B cell (primary cell): ENCODE results near the gene UCN3. TPM values are rescaled to one million over a fixed set of nuclear protein-coding genes. Genes with fewer than 3 reads are reported as not detected.
"Not testable (repeated sequence)": the region's sequence is repeated elsewhere in the genome, so short reads cannot be mapped to it uniquely, and the experiment has no call there.

Experiments
- ATAC-seq: fragments of 200-7000 bp; cut with Tn5 transposase; one replicate; pipeline ENCODE4 v1.10.0; 2021; ENCODE audit warnings: low read depth, mild to moderate bottlenecking, moderate number of reproducible peaks, moderate library complexity
- CTCF ChIA-PET: fragments of 350-600 bp; sonication (Branson Sonifier 250); formaldehyde crosslinking; loops from one replicate; lab custom pipeline; 2021; ENCODE audit warnings: antibody characterized with exemption, inconsistent platforms; lab: Charles Lee
- POLR2A ChIA-PET: fragments of 350-600 bp; sonication (Branson Sonifier 250); formaldehyde crosslinking; loops from one replicate; lab custom pipeline; 2021; ENCODE audit warnings: antibody characterized with exemption; lab: Charles Lee
- DNase-seq: peaks from one replicate; pipeline ENCODE4 v3.0.0; 2013
- H2AFZ ChIP-seq: 2 replicates; pipeline ENCODE4 v1.6.1; 2012; ENCODE audit warnings: mild to moderate bottlenecking, low read depth, low read length; ENCODE audit not compliant: insufficient read depth, poor library complexity, severe bottlenecking
- H3K27ac ChIP-seq, 2 donors: 1 replicate in 1 of 2; 2 replicates in 1 of 2; pipeline ENCODE4 v1.5.1; 2012 to 2013; ENCODE audit warnings: low read length in 2 of 2, mild to moderate bottlenecking in 2 of 2, moderate library complexity in 1 of 2
- H3K27me3 ChIP-seq, 4 experiments: fragments of 200-600 bp in 1 of 4; sonication (generic) in 1 of 4; replicated peaks in 1 of 4; 1 replicate in 2 of 4; 2 replicates in 2 of 4; pipeline versions ENCODE4 v1.6.1 to v1.7.0; 2013 to 2016; ENCODE audit warnings: low read length in 3 of 4, mild to moderate bottlenecking in 2 of 4, mixed read lengths in 1 of 4, moderate library complexity in 1 of 4; ENCODE audit not compliant: insufficient read depth in 4 of 4, control insufficient read depth in 3 of 4; ENCODE audit errors: control extremely low read depth in 1 of 4
- H3K36me3 ChIP-seq, 2 experiments: replicated peaks in 1 of 2; 1 replicate in 1 of 2; 2 replicates in 1 of 2; pipeline versions ENCODE4 v1.6.1 to v1.7.1; 2013; ENCODE audit warnings: low read length in 1 of 2; ENCODE audit not compliant: insufficient read depth in 2 of 2, control insufficient read depth in 1 of 2; ENCODE audit errors: control extremely low read depth in 1 of 2, extremely low read depth in 1 of 2
- H3K4me1 ChIP-seq, 2 donors: fragments of 200-600 bp in 1 of 2; sonication (generic) in 1 of 2; 1 replicate in 1 of 2; 2 replicates in 1 of 2; pipeline versions ENCODE4 v1.5.1 to v1.6.1; 2013 to 2017; ENCODE audit warnings: low read length in 2 of 2; ENCODE audit not compliant: control insufficient read depth in 2 of 2, insufficient read depth in 2 of 2
- H3K4me2 ChIP-seq: replicated peaks from 2 replicates; pipeline ENCODE3; 2012; ENCODE audit warnings: mild to moderate bottlenecking, low read depth, low read length; ENCODE audit not compliant: poor library complexity, severe bottlenecking
- H3K4me3 ChIP-seq, 5 experiments: fragments of 200-600 bp in 1 of 5; sonication (generic) in 1 of 5; 1 replicate in 3 of 5; 2 replicates in 2 of 5; pipeline versions ENCODE4 v1.5.1 to v1.7.0; 2011 to 2016; ENCODE audit warnings: low read length in 4 of 5, mild to moderate bottlenecking in 4 of 5, low read depth in 2 of 5, control low read depth in 1 of 5, moderate library complexity in 1 of 5; ENCODE audit not compliant: insufficient read depth in 1 of 5; ENCODE audit errors: control extremely low read depth in 1 of 5, extremely low read depth in 1 of 5
- H3K79me2 ChIP-seq: fragments of 200-600 bp; sonication (generic); one replicate; pipeline ENCODE4 v1.6.0; 2016; ENCODE audit warnings: low read length; ENCODE audit not compliant: control insufficient read depth, insufficient read depth
- H3K9ac ChIP-seq: fragments of 200-600 bp; sonication (generic); 2 replicates; pipeline ENCODE4 v1.6.1; 2017; ENCODE audit warnings: mild to moderate bottlenecking, low read length, moderate library complexity
- H3K9me3 ChIP-seq, 3 donors: one replicate each; pipeline versions ENCODE4 v1.6.1 to v1.7.1; 2013; ENCODE audit warnings: low read length in 2 of 3; ENCODE audit not compliant: control insufficient read depth in 2 of 3, insufficient read depth in 1 of 3; ENCODE audit errors: control extremely low read depth in 1 of 3
- H4K20me1 ChIP-seq: 2 replicates; pipeline ENCODE4 v1.6.0; 2012; ENCODE audit warnings: mild to moderate bottlenecking, low read length; ENCODE audit not compliant: insufficient read depth, control insufficient read depth, poor library complexity, severe bottlenecking
- H3K27ac Mint-ChIP-seq: one replicate; pipeline ENCODE4 v1.8.0; 2021; ENCODE audit warnings: mixed read lengths
- H3K27me3 Mint-ChIP-seq: one replicate; pipeline ENCODE4 v1.8.0; 2021; ENCODE audit warnings: mixed read lengths
- H3K4me1 Mint-ChIP-seq: one replicate; pipeline ENCODE4 v1.8.0; 2021; ENCODE audit warnings: mixed read lengths
- H3K4me3 Mint-ChIP-seq: one replicate; pipeline ENCODE4 v1.8.0; 2021; ENCODE audit warnings: mixed read lengths
- H3K9me3 Mint-ChIP-seq: one replicate; pipeline ENCODE4 v1.8.0; 2022; ENCODE audit warnings: mixed read lengths; ENCODE audit not compliant: insufficient read depth
- CTCF ChIP-seq: fragments of 200-600 bp; IDR thresholded peaks from one replicate; pipeline ENCODE4 v1.8.0; 2022; ENCODE audit warnings: antibody characterized with exemption, mild to moderate bottlenecking
- EZH2 ChIP-seq: IDR thresholded peaks from 2 replicates; pipeline ENCODE4 v1.6.1; 2012; ENCODE audit warnings: borderline replicate concordance, low read depth, mild to moderate bottlenecking, moderate library complexity, low read length; ENCODE audit not compliant: insufficient read depth, poor library complexity, severe bottlenecking
- WGBS: methylation state at CpG from one replicate; pipeline ENCODE4 v1.1.5; 2013; ENCODE audit warnings: missing lambda C conversion rate; ENCODE audit not compliant: insufficient coverage; 5-methylcytosine and 5-hydroxymethylcytosine counted together
- intact Hi-C: fragments of 100-400 bp; cut with micrococcal nuclease; formaldehyde crosslinking; loops from one replicate; pipeline ENCODE4 v1.10.0; 2022
- polyA plus RNA-seq: library from polyadenylated mRNA; depleted of rRNA; stranded (reverse); fragments of >200 nt; gene quantifications from 2 replicates; pipeline ENCODE4 v1.2.3, GENCODE V29; 2012
- total RNA-seq, 2 donors: library from RNA; stranded (reverse); fragments of 120-200 nt in 1 of 2; gene quantifications; 1 replicate in 1 of 2; 2 replicates in 1 of 2; pipeline versions ENCODE4 v1.2.3 to v1.2.4, GENCODE V29; 2013 to 2022

UCN3 gene
- total and polyA plus RNA-seq, 2 donors (not counting 1 experiment from before 2014, with no cell fraction given), result not detected

DNA sequence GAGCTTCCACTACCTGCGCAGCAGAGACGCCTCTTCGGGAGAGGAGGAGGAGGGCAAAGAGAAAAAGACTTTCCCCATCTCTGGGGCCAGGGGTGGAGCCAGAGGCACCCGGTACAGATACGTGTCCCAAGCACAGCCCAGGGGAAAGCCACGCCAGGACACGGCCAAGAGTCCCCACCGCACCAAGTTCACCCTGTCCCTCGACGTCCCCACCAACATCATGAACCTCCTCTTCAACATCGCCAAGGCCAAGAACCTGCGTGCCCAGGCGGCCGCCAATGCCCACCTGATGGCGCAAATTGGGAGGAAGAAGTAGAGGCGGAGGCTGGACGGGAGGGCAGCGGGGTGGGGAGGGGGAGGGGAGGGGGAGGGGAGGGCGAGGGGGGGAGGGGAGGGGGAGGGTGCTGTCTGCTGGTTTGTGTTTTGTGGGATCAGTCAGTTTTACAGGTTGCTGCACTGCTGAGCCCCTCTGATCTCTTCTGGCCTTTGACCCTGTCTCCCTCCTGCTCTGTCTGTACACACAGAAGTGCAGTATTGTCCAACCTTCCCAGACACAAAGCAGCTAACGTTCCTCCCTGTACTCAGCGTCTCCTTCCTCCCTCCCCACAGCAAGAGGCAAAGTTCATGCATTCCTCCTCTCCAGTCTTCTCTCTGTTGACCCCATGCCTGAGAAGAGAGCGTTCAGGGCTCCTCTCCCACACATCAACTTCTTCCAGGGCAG lies 9.3 kb downstream of the UCN3 start:
- no peak for DNase-seq
- Histone ChIP-seq H3K27me3 (peaks cover 0 to 11% (median 3%) of the 10 kb centered on the region in 4 experiments), H3K79me2 (no peaks in the 10 kb centered on the region), H3K9me3 (peaks cover 0 to 18% (median 0%) of the 10 kb centered on the region in 3 donors), H3K9ac (no peak overlapping the region), H2AFZ (no peak overlapping the region), H3K4me2 (no peak overlapping the region), H3K27ac (no peak overlapping the region), H3K4me1 (no peaks in the 10 kb centered on the region), H3K4me3 (no peak overlapping the region), H3K36me3 (no peaks in the 10 kb centered on the region), H4K20me1 (no peaks in the 10 kb centered on the region)
- 92% methylated on average over 11 of the region's 22 CpGs for WGBS
- H3K27me3 Mint-ChIP-seq, result peaks cover 20% of the 10 kb centered on the region
- H3K4me3 Mint-ChIP-seq, result no peak overlapping the region
- TF ChIP-seq CTCF, result no peak
- no peak for TF ChIP-seq EZH2
- no peak overlapping the region for H3K27ac Mint-ChIP-seq
- ChIA-PET CTCF (no interaction called here), POLR2A (no interaction called here)
- intact Hi-C loops, result no loop called here
- peaks cover 8% of the 10 kb centered on the region for H3K9me3 Mint-ChIP-seq
- ATAC-seq, result no peak
- H3K4me1 Mint-ChIP-seq, result no peaks in the 10 kb centered on the region

DNA sequence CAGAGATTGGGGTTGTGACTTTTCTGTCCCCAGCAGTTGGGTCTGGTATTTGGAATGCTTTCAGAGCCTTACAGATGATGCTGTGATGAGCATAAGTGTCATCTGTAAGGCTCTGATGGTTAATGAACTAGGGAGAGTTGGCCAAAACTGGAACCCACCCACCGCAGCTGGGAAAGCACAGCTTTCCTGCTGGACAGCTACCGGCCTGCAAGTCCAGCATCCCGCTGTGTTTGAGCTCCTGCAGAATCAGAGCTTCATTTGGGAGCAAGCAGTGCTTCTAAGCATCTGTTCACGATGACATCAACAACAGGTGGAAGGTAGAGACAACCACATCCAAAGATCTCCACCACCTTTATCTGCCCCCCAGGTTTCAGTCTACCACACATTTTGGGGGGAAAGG lies 11.7 kb downstream of the UCN3 start:
- CTCF ChIA-PET, result no interaction called here
- WGBS, result 91% methylated on average over 3 of the region's 4 CpGs
- Histone ChIP-seq H3K36me3 (no peaks in the 10 kb centered on the region), H3K4me3 (no peak overlapping the region), H3K9me3 (peaks cover 0 to 14% (median 2%) of the 10 kb centered on the region in 3 donors), H4K20me1 (no peaks in the 10 kb centered on the region), H3K4me1 (no peaks in the 10 kb centered on the region), H3K27me3 (peaks cover 0 to 11% (median 3%) of the 10 kb centered on the region in 4 experiments), H3K4me2 (no peak overlapping the region), H3K9ac (no peak overlapping the region), H3K79me2 (no peaks in the 10 kb centered on the region), H2AFZ (no peak overlapping the region), H3K27ac (no peak overlapping the region)
- no peak for TF ChIP-seq EZH2
- no peak for TF ChIP-seq CTCF
- Mint-ChIP-seq H3K27ac (no peak overlapping the region), H3K27me3 (peaks cover 23% of the 10 kb centered on the region), H3K4me1 (no peaks in the 10 kb centered on the region), H3K9me3 (peaks cover 5% of the 10 kb centered on the region), H3K4me3 (no peak overlapping the region)
- DNase-seq, result no peak
- intact Hi-C loops, result no loop called here
- POLR2A ChIA-PET, result no interaction called here
- ATAC-seq, result no peak

GRCh38 chr10:5379202-5379601 lies 14.4 kb downstream of the UCN3 start:
- CTCF ChIA-PET, H3K9me3 ChIP-seq, H3K4me3 ChIP-seq, H3K4me3 Mint-ChIP-seq, H3K4me1 Mint-ChIP-seq, H2AFZ ChIP-seq, POLR2A ChIA-PET, H3K27ac ChIP-seq, ATAC-seq, DNase-seq, H3K79me2 ChIP-seq, H3K9ac ChIP-seq, H3K9me3 Mint-ChIP-seq, intact Hi-C loops, H4K20me1 ChIP-seq, H3K36me3 ChIP-seq, H3K4me1 ChIP-seq, H3K4me2 ChIP-seq, H3K27ac Mint-ChIP-seq: not testable (repeated sequence)
- H3K27me3 ChIP-seq, result peaks cover 0 to 11% (median 3%) of the 10 kb centered on the region in 4 experiments
- H3K27me3 Mint-ChIP-seq, result peaks cover 27% of the 10 kb centered on the region
- WGBS, result no CpG with 5 or more reads among the region's 5 CpGs
